SK-N-SH (cell line): Measurements from ENCODE around the gene SP9. TPM values are rescaled to one million over a fixed set of nuclear protein-coding genes. Genes with fewer than 3 reads are reported as not detected.

Experiments
- CTCF ChIA-PET: fragments of 300-600, 350-600 bp; formaldehyde crosslinking; extraction: SDS; loops from one replicate; lab custom pipeline; 2021; lab: Yijun Ruan, JAX
- POLR2A ChIA-PET: fragments of 350-600 bp; sonication (Branson Sonifier 250); formaldehyde crosslinking; extraction: SDS; loops from one replicate; lab custom pipeline; 2020; ENCODE audit warnings: antibody characterized with exemption, inconsistent platforms; lab: Yijun Ruan, JAX
- DNase-seq: peaks from one replicate; pipeline ENCODE4 v3.0.0; 2012
- H2AFZ ChIP-seq: fragments of 200-600 bp; sonication (generic); 2 replicates; pipeline ENCODE4 v1.8.1; 2016; ENCODE audit warnings: antibody characterized with exemption, mild to moderate bottlenecking, low read depth
- H3F3A ChIP-seq: fragments of 200-600 bp; sonication (generic); replicated peaks from 2 replicates; pipeline ENCODE3; 2016; ENCODE audit warnings: antibody characterized with exemption, mild to moderate bottlenecking; ENCODE audit not compliant: insufficient read depth
- H3K27ac ChIP-seq, 2 experiments: fragments of 200-500 bp in 1 of 2; fragments of 200-600 bp in 1 of 2; sonication (Bioruptor generic) in 1 of 2; sonication (generic), shearing (Covaris generic) in 1 of 2; 2 replicates each; pipeline versions ENCODE4 v1.5.1 to v1.6.1; 2014 to 2016; ENCODE audit warnings: low read depth in 2 of 2, inconsistent platforms in 1 of 2, low read length in 1 of 2, mild to moderate bottlenecking in 1 of 2, mixed read lengths in 1 of 2
- H3K27me3 ChIP-seq: fragments of 200-600 bp; sonication (generic), shearing (Covaris generic); 2 replicates; pipeline ENCODE4 v1.6.1; 2016; ENCODE audit warnings: mixed run types; ENCODE audit not compliant: insufficient read depth
- H3K36me3 ChIP-seq, 2 experiments: fragments of 200-500 bp in 1 of 2; fragments of 200-600 bp in 1 of 2; sonication (Bioruptor generic) in 1 of 2; sonication (generic) in 1 of 2; replicated peaks in 1 of 2; 2 replicates each; pipeline versions ENCODE3 to v1.5.1; 2014 to 2016; ENCODE audit warnings: low read length in 1 of 2, mild to moderate bottlenecking in 1 of 2; ENCODE audit not compliant: insufficient read depth in 2 of 2, control insufficient read depth in 1 of 2
- H3K4me1 ChIP-seq, 2 experiments: fragments of 200-500 bp in 1 of 2; fragments of 200-600 bp in 1 of 2; sonication (Bioruptor generic) in 1 of 2; sonication (generic), shearing (Covaris generic) in 1 of 2; 2 replicates each; pipeline versions ENCODE4 v1.5.1 to v1.6.1; 2014 to 2016; ENCODE audit warnings: low read depth in 1 of 2, low read length in 1 of 2, mixed run types in 1 of 2; ENCODE audit not compliant: insufficient read depth in 2 of 2, control insufficient read depth in 1 of 2
- H3K4me2 ChIP-seq: fragments of 200-600 bp; sonication (generic), shearing (Covaris generic); 2 replicates; pipeline ENCODE4 v1.6.1; 2017; ENCODE audit warnings: mixed run types
- H3K4me3 ChIP-seq, 2 experiments: fragments of 200-500 bp in 1 of 2; fragments of 200-600 bp in 1 of 2; sonication (Bioruptor generic) in 1 of 2; sonication (generic), shearing (Covaris generic) in 1 of 2; 2 replicates each; pipeline versions ENCODE4 v1.5.1 to v1.8.1; 2014 to 2016; ENCODE audit warnings: low read depth in 2 of 2, inconsistent platforms in 1 of 2, low read length in 1 of 2, mild to moderate bottlenecking in 1 of 2, mixed read lengths in 1 of 2, moderate library complexity in 1 of 2
- H3K79me2 ChIP-seq: fragments of 200-600 bp; sonication (generic); 2 replicates; pipeline ENCODE4 v1.8.1; 2017; ENCODE audit warnings: mild to moderate bottlenecking; ENCODE audit not compliant: insufficient read depth
- H3K9ac ChIP-seq: fragments of 200-600 bp; sonication (generic); 2 replicates; pipeline ENCODE4 v1.6.1; 2017; ENCODE audit warnings: mixed run types
- H3K9me2 ChIP-seq: fragments of 200-600 bp; sonication (generic); 2 replicates; pipeline ENCODE4 v1.6.1; 2017; ENCODE audit warnings: mixed run types
- H3K9me3 ChIP-seq: fragments of 200-600 bp; sonication (generic); 2 replicates; pipeline ENCODE4 v1.6.1; 2017; ENCODE audit warnings: mixed run types, mild to moderate bottlenecking, moderate library complexity
- H4K20me1 ChIP-seq: fragments of 200-600 bp; sonication (generic); 2 replicates; pipeline ENCODE4 v1.6.1; 2017; ENCODE audit warnings: mild to moderate bottlenecking, mixed run types; ENCODE audit not compliant: insufficient read depth
- CTCF ChIP-seq: fragments of 200-600 bp; sonication (generic); IDR thresholded peaks from 2 replicates; pipeline ENCODE4 v1.6.1; 2017; ENCODE audit warnings: antibody characterized with exemption, mild to moderate bottlenecking, moderate library complexity
- FOXJ3 ChIP-seq: sonication (generic); formaldehyde crosslinking; IDR thresholded peaks from 2 replicates; pipeline ENCODE4 v1.5.1; 2020; ENCODE audit warnings: mild to moderate bottlenecking, missing genetic modification reagents
- MAX ChIP-seq: IDR thresholded peaks from 2 replicates; pipeline ENCODE4 v1.4.0; 2012; ENCODE audit warnings: low read depth
- MXI1 ChIP-seq: IDR thresholded peaks from 2 replicates; pipeline ENCODE4 v1.6.1; 2012; ENCODE audit warnings: mild to moderate bottlenecking, low read depth, low read length, improper control_type of control experiment
- NRF1 ChIP-seq: IDR thresholded peaks from 2 replicates; pipeline ENCODE4 v1.6.1; 2012; ENCODE audit warnings: low read depth, mild to moderate bottlenecking, low read length
- PBX3 ChIP-seq: IDR thresholded peaks from 2 replicates; pipeline ENCODE4; 2012
- RAD21 ChIP-seq: IDR thresholded peaks from 2 replicates; pipeline ENCODE4 v1.6.1; 2012; ENCODE audit warnings: mild to moderate bottlenecking, low read length
- SIN3A ChIP-seq: IDR thresholded peaks from 2 replicates; pipeline ENCODE4 v1.6.1; 2012; ENCODE audit warnings: low read depth, mild to moderate bottlenecking, low read length, moderate library complexity, borderline replicate concordance
- SMC3 ChIP-seq: IDR thresholded peaks from 2 replicates; pipeline ENCODE4 v1.6.1; 2012; ENCODE audit warnings: low read depth, low read length, improper control_type of control experiment
- WGBS: methylation state at CpG from one replicate; pipeline ENCODE4 v1.1.6; 2017; ENCODE audit warnings: low lambda C conversion rate; 5-methylcytosine and 5-hydroxymethylcytosine counted together
- polyA plus RNA-seq, 3 experiments: library from polyadenylated mRNA; depleted of rRNA; stranded (reverse); fragments of >200 nt; gene quantifications; 2 replicates each; pipeline ENCODE4 v1.2.3, GENCODE V29; 2012

SP9 gene
- polyA plus RNA-seq, 1 of the 3 experiments (the other 2 are of a cell fraction) = not detected

GRCh38 chr2:174343623-174344455 is 9.1 kb downstream of the SP9 start:
- no peak overlapping the region for H2AFZ ChIP-seq
- H3K4me3 ChIP-seq = no peak overlapping the region
- no peak for DNase-seq
- no peak overlapping the region for H3K9ac ChIP-seq
- H3K27me3 ChIP-seq = peaks cover 53% of the 10 kb centered on the region
- 64% methylated on average over 40 of the region's 57 CpGs for WGBS
- H3K79me2 ChIP-seq = no peaks in the 10 kb centered on the region
- TF ChIP-seq FOXJ3 (CRISPR knock-in tag) (no peak), MAX (no peak), NRF1 (no peak), MXI1 (no peak), SIN3A (no peak)
- peaks cover 0 to 18% of the 10 kb centered on the region in 2 experiments; a peak in 1 of 4 replicates for H3K4me1 ChIP-seq
- H3F3A ChIP-seq = peaks cover 17% of the 10 kb centered on the region
- POLR2A ChIA-PET = no interaction called here
- H3K9me3 ChIP-seq = no peaks in the 10 kb centered on the region
- H3K27ac ChIP-seq = no peak overlapping the region
- no peak overlapping the region for H3K4me2 ChIP-seq
- CTCF ChIA-PET = interaction anchor here (0.7 to 7.9 kb wide), 20 partner anchors 10 to 1318 kb away, joined by 3 to 103 read pairs (median 4); no protein-coding TSS in a partner anchor
- peaks cover 13% of the 10 kb centered on the region for H4K20me1 ChIP-seq
- no peaks in the 10 kb centered on the region for H3K9me2 ChIP-seq
- peaks cover 15 to 17% of the 10 kb centered on the region in 2 experiments for H3K36me3 ChIP-seq

GRCh38 chr2:174344716-174345461 is 10.1 kb downstream of the SP9 start:
- no peaks in the 10 kb centered on the region for H3K9me2 ChIP-seq
- 0 out of 2 replicates have a peak, but pooled peaks cover 2% of the 10 kb centered on the region for H4K20me1 ChIP-seq
- peaks cover 23 to 25% of the 10 kb centered on the region in 2 experiments for H3K36me3 ChIP-seq
- H3F3A ChIP-seq = peaks cover 12% of the 10 kb centered on the region
- H3K27ac ChIP-seq = no peak overlapping the region
- no peak overlapping the region; a peak in 1 of 4 replicates for H3K4me3 ChIP-seq
- no peak overlapping the region for H3K4me2 ChIP-seq
- DNase-seq = no peak
- CTCF ChIA-PET = interaction anchor here (0.7 to 7.9 kb wide), 20 partner anchors 9 to 1319 kb away, joined by 3 to 103 read pairs (median 4); no protein-coding TSS in a partner anchor
- no peak overlapping the region for H3K9ac ChIP-seq
- peaks cover 42% of the 10 kb centered on the region for H3K27me3 ChIP-seq
- peaks cover 0 to 17% of the 10 kb centered on the region in 2 experiments; a peak in 1 of 4 replicates for H3K4me1 ChIP-seq
- TF ChIP-seq CTCF = peak; percentile 65
- peak; percentile 68 for TF ChIP-seq RAD21
- no peak for TF ChIP-seq PBX3
- TF ChIP-seq SMC3 = peak; percentile 8; the same call in 1 of the 2 replicates
- 64% methylated on average over 14 of the region's 14 CpGs for WGBS
- no peak overlapping the region for H2AFZ ChIP-seq
- H3K9me3 ChIP-seq = no peaks in the 10 kb centered on the region
- no peaks in the 10 kb centered on the region for H3K79me2 ChIP-seq
- POLR2A ChIA-PET = no interaction called here
